GM11168 (cell line): ENCODE results near the gene TLK1.

ENCODE experiments used
- in situ Hi-C: fragments of 300-500 bp; cut with MboI; formaldehyde crosslinking; loops from one replicate; pipeline ENCODE4 v1.12.0; 2022; ENCODE audit warnings: low sequenced_read_pairs; ENCODE audit not compliant: unreplicated experiment

TLK1 gene

DNA sequence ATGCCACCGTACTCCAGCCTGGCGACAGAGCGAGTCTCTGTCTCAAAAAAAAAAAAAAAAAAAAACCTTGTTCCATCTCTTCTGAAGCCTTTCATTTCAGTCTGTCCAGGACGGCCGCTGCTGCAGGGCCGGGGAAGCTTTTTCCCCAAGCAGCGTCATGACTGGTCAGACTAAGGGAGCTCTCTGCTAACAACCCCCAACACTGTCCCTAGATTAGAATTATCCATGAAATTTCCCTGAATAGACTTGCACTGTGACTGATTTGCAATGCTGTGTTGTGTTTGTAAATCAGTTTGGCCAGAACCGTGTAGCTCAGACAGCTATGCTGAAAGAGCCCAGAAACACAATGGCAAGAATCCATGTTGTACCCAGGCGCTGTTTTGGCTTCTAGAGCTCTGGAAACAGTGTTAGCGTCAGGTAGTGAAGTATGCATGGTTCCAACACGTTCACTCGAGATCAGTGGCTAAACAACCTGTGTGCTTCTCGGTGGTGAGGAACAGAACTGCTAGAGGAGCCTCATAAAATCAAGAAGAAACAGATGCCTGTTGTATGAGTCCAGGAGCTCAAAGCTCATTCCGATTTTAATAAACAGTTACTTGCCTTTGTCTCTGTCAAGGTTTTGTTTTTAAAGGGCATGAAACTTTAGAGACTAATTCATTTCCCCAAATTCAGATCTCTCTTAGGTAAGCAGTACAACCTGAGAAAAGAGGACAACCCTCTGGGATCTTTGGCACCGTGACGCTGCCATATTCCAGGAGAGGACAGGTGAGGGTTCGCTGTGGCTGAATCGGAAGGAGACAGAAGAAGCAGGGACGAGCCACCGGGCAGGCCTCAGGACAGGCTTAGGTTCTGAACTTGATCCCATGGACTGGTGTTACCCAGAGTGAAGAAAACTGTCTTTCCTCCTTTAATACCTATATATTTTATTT, 188.1 kb downstream of the TLK1 start:
- in situ Hi-C loops: loop anchor here (10.0 kb wide), 1 partner anchor 442 kb away; no protein-coding TSS in a partner anchor

DNA sequence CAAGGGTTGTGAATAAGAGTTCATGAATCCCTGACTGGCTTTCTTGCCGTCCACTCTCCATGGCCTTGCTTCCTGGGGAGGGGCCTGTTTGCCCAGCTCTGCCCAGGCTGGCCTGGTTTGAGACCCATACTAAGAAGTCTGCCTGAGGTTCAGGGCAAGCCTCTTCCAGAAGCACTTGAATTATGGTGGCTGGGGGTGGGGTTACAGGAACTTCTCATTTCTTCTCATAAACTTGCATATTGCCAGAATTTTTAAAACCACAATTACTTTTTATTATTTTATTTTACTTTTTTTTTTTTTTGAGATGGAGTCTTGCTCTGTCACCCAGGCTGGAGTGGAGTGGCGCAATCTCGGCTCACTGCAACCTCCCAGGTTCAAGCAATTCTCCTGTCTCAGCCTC, 189.6 kb downstream of the TLK1 start:
- in situ Hi-C loops: loop anchor here (10.0 kb wide), 1 partner anchor 444 kb away; no protein-coding TSS in a partner anchor

DNA sequence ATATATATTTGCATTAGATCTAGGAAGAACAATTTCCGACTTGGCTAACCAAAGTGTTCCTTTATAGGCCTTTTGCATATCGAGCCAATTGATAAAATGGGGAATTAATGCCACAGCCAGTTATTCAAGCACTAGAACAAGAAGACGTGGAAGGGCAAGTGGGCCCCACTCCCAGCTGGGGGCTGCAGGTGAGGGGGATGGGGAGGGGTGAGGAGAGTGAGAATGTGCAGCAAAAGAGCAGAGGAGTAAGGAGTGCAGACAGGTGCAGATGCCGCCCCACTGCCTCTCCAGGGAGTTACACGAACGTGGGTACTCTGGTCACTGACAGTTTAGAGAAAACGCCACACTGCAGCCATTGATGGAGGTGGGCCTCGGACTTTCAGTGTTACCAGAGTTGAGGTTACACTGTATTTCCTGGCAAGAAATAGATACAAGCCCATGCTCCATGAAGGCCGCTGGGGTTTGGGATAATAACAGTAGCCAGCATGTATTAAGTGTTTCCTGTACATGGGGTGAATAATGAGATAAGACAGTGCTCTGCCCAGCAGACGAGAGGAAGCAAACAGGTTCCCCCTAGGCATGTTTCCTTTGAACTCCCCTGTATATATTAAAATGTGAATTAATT, 190.7 kb downstream of the TLK1 start:
- in situ Hi-C loops: loop anchor here (10.0 kb wide), 1 partner anchor 445 kb away; no protein-coding TSS in a partner anchor

DNA sequence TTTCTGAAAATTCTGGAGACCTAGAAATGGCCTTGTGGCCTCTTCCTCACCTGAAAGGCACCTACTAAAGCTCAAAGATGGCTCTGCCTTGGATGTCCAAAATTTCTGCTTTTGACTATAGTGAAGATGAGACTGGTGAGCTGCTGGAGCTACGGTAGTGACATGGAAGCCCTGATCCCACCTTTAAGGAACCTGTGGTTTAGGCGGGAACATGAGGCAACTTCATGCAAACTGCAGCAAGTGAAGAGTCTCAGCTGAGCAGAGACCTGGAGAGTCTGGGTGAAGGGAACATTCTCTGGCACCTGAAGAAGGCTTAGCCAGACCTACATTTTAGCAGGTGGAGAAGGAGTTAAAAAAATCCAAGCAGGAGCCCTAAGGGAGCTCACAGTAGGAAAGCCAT, 191.7 kb downstream of the TLK1 start:
- in situ Hi-C loops: no loop called here

DNA sequence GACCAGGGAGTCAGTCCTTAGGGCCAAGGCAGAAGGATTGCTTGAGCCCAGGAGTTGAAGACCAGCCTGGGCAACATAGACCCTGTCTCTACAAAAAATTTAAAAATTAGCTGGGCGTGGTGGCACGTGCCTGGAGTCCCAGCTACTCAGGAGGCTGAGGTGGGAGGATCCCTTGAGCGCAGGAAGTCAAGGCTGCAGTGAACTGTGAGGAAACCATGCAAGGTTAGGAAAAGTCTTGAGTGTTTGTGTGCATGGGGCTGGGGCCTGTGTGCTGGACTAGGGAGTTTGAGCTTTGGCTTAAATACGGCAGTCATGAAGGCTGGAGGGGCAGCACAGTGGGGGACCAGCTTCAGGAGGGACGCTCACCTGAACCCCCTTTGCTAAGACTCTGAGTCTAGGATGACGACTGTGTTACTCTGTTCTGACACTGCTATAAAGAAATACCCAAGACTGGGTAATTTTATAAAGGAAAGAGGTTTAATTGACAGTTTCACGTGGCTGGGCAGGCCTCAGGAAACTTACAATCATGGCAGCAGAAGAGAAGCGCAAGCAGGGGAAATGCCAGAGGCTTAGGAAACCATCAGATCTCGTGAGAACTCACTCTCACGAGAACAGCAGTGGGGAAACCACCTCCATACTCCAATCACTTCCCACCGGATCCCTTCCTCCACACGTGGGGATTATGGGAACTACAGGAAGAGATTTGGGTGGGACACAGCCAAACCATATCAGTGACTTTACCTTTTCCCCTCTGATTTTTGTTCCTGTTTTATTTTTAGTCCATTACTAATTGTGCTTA, 192.3 kb downstream of the TLK1 start:
- in situ Hi-C loops: no loop called here

DNA sequence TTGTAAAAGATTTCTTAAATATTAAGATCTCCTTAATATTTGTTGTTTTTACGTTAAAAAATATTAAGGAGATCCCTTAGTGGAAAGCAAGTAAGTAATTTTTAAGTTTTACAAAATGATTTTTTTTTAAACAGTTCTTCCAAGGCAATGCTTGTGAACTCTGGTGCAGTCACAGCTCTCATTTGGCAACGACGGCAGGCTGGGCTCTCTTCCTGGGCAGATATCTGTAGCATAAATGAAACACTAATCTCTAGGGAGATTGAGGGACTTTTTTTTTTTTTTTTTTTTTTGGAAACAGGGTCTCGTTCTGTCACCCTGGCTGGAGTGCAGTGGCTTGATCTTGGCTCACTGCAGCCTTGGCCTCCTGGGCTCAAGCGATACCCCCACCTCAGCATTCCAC, 193.1 kb downstream of the TLK1 start:
- in situ Hi-C loops: no loop called here

DNA sequence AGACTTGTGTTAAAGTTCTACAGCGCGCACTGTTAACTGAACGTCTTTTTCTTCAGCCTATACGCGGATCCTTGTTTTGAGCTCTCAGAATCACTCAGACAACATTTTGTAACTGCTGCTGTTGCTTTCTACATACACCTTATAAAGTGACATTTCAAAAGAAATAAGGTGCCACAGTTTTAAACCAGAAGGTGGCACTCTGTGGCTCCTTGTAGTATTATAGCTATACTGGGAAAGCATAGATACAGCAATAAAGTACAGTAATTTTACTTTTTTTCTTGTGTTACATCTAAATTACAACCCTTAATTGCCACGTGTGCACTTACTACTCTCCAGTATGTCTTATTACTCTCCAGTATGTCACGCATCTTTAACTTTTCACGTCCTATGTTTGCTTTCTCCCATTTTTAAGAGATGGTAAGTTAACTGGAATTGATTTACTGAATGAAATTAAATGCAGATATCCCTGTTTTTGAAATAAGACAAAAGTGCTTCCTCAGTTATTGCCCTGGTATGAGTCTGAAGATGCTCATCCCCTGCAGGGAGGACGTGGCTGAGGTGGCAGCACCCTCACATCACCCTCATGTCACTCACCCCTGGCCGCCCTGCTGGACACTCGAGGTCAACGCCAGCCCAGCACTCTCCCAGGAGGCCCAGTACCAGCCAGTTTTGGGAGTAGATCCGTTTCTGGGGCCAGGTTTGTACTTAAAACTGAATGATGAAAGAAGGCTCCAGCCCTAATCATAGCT, 193.9 kb downstream of the TLK1 start:
- in situ Hi-C loops: no loop called here

DNA sequence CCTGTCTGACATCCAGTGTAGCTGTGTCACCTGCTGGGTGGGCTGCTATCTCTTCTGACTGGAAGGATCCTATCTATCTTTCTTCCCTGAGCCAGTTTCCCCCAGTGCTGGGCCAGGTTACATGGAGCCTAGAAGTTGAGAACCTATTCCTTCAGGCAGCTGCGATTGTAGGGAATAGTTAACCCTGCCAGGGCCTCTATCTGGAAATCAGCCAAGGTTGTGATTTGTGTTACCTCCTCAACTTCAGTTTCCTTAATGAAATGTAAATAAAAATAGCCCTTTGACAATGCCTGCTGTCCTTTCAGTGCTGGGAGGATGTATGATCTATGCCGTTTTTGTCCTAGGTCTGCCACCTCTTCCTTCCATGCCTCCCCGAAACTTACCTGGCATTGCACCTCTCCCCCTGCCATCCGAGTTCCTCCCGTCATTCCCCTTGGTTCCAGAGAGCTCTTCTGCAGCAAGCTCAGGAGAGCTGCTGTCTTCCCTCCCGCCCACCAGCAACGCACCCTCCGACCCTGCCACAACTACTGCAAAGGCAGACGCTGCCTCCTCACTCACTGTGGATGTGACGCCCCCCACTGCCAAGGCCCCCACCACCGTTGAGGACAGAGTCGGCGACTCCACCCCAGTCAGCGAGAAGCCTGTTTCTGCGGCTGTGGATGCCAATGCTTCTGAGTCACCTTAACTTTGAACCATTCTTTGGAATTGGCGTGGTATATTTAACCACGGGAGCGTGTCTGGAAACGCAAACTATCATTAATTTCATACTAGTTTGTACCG, 195.1 kb downstream of the TLK1 start:
- in situ Hi-C loops: no loop called here

DNA sequence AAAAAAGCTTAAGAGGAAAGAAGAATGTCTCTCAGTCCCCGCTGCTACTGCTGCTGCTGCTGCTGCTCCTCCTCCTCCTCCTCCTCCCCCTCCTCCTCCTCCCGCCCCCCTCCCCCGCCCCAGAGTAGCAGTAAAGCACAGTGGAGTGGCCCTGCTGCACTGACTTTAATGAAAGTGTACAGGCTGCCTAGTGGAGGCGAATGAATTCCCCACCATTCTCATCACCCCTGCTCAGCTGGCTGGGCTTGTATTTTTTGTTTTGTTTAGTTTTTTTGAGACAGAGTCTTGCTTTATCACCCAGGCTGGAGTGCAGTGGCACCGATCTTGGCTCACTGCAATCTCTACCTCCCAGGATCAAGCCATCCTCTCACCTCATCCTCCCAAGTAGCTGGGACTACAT, 197.3 kb downstream of the TLK1 start:
- in situ Hi-C loops: no loop called here

DNA sequence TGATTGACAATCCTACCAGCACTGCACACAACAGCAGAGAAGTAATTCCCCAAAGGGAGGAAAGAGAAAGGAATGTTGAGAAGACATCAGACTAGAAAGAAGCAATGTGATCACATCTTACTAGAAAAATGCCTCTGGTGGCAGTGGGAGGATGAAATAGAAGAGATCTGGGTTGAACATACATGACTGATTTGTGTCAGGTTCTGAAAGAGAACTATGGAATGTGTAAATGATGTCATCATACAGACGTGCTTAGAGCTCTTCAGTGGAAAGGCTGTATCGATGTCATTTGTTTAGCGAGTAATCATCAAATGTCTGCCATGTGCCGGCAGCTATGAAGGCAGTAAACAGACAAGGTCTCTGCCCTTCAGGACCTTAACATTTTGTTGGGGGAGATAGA, 206.8 kb downstream of the TLK1 start:
- in situ Hi-C loops: no loop called here

DNA sequence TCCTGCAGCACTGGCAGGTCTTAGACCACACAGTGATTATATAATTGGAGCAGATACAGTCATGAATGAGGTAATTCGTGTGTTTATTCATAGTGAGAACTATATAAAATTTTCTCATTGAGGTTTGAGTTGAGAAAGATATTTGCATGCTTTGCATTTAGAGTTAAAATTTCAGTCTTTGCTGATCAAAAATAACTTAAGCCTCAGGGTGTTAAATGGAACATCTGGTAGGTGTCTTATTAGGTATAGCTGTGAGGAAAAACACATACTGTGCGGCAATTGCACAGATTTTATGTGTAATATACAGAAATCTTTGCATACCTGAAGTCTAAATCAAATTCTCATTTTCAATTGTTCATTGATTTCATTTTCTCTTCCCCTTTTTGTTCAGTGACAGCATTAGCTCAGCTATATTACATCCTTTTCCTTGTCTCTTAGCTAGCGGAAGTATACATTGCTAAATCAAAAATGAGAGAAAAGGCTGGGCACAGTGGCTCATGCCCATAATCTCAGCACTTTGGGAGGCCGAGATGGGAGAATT, 210.4 kb downstream of the TLK1 start:
- in situ Hi-C loops: no loop called here

DNA sequence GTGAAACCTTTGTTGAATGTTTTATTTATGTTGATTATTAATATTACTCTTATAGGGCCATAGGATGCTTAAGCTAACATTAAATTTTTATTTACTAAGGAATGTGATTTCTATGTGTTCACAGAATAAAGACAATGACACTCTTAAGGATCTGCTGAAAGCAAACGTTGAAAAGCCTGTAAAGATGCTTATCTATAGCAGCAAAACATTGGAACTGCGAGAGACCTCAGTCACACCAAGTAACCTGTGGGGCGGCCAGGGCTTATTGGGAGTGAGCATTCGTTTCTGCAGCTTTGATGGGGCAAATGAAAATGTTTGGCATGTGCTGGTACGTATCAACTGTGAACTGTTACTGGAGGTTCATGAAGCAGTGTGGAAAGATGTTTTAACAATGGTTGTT, 211.3 kb downstream of the TLK1 start:
- in situ Hi-C loops: no loop called here

DNA sequence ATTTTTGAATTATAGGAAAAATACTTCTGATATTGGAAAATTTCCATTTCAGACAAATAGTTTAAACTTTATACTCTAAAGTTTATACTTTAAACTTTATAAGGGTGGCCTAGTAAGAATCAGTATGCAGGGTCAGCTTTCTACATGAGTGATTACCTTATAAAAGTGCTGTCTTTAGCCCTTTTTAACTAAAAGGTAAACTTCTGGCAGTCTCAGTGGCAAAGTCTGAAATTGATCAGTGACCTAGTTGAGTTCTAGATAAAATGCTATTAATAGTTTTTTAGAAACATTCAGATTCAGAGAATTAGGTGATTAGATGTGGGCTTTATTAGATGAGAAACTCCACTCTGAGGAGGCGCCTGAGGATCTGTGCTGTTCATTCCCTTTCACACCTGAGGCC, 216.1 kb downstream of the TLK1 start:
- in situ Hi-C loops: no loop called here

DNA sequence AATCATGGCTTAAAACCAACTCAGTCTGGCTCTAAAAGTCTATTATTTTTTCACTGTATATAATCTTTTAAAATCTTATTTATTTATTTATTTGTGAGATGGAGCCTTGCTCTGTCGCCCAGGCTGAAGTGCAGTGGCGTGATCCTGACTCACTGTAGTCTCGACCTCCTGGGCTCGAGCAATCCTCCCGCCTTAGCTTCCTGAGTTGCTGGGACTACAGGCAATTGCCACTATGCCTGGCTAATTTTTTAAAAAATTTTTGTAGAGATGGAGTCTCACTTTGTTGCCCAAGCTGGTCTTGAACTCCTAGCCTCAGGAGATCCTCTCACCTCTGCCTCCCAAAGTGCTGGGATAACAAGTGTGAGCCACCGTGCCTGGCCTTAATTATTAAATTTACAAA, 217.1 kb downstream of the TLK1 start:
- in situ Hi-C loops: no loop called here

DNA sequence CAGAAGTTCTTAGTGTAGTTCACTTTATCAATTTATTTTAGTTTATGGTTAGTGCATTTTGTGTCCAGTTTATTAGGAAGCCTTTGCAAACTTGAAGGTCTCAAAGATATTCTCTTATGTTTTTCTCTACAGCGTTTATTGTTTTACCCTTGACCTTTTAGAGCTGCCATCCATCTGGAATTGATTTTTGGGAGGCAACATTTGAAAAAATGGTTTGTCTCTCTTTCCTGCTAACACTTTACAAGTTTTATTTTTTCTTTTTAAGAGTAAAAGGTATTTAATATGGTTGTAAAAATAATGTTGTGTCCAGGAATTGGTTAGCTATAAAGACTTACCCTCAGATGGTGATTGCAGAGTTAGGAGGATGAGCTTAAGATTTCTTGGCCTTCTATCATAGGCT, 217.7 kb downstream of the TLK1 start:
- in situ Hi-C loops: no loop called here

DNA sequence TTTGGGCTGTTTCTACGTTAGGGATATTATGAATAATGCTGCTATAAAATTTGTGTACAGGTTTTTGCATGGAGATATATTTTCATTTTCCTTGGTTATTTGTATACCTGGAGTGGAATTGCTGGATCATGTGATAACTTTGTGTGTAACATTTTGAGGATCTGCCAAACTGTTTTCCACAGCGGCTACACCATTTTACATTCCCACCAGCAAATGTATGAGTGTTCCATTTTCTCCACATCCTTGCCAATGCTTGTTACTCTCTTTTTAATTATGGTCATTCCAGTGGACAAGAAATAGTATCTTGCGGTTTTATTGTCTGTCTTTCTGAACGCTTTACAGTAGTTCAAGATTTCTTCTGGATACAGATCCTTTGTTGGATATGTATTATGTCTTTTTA, 218.1 kb downstream of the TLK1 start:
- in situ Hi-C loops: no loop called here
